ENCODE measurements around the gene SLC4A8. TPM values are rescaled to one million over a fixed set of nuclear protein-coding genes. Genes with fewer than 3 reads are reported as not detected.

The SLC4A8 gene
- total RNA-seq, 1 donor from 2014 or later: 1.0 TPM

DNA sequence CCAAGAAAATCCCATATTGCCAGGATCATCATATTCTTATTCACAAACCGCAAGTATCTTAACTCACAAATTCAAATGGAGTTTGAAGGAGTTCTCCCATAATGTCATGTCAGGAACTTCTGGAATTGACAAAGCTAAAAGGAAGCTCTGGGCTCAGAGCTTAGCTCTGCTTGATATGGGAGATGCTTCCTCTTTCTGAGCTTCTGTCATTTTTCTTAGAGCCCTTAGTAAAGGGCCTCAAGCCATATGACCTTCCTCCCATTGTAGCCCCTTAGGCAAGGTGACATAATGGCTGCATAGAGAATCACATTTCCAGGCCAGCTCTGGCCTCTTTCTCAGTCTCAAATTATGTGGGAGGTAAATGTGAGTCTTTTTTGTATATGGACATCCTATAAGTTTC lies 40.9 kb downstream of the SLC4A8 start:
- DNase-seq (ENCODE audit: low read depth): no peak

GRCh38 chr12:51470116-51470515 lies 45.5 kb downstream of the SLC4A8 start:
- Histone ChIP-seq H3K27me3 (ENCODE audit: control insufficient read depth, insufficient read depth, low read length) (no peaks in the 10 kb centered on the region), H3K4me3 (ENCODE audit: low read depth, low read length) (no peak overlapping the region), H3K36me3 (ENCODE audit: control insufficient read depth, insufficient read depth, low read length) (no peaks in the 10 kb centered on the region)
- DNase-seq (ENCODE audit: low read depth): no peak
- no peak for TF ChIP-seq CTCF (IDR thresholded peaks at IDR 0.05; ENCODE audit: insufficient read depth, low read length, poor library complexity, severe bottlenecking)

More for the DNA sequence above, 40.9 kb downstream of the SLC4A8 start:
- H3K36me3 ChIP-seq (ENCODE audit: control insufficient read depth, insufficient read depth, low read length): no peaks in the 10 kb centered on the region
- H3K27me3 ChIP-seq (ENCODE audit: control insufficient read depth, insufficient read depth, low read length): no peaks in the 10 kb centered on the region
- TF ChIP-seq CTCF (IDR thresholded peaks at IDR 0.05; ENCODE audit: insufficient read depth, low read length, poor library complexity, severe bottlenecking): no peak
- no peak overlapping the region for H3K4me3 ChIP-seq (ENCODE audit: low read depth, low read length)

GRCh38 chr12:51471111-51471864 lies 46.7 kb downstream of the SLC4A8 start:
- H3K27me3 ChIP-seq (ENCODE audit: control insufficient read depth, insufficient read depth, low read length): no peaks in the 10 kb centered on the region
- DNase-seq (ENCODE audit: low read depth): no peak
- no peak for TF ChIP-seq CTCF (IDR thresholded peaks at IDR 0.05; ENCODE audit: insufficient read depth, low read length, poor library complexity, severe bottlenecking)
- no peaks in the 10 kb centered on the region for H3K36me3 ChIP-seq (ENCODE audit: control insufficient read depth, insufficient read depth, low read length)
- no peak overlapping the region for H3K4me3 ChIP-seq (ENCODE audit: low read depth, low read length)

DNA sequence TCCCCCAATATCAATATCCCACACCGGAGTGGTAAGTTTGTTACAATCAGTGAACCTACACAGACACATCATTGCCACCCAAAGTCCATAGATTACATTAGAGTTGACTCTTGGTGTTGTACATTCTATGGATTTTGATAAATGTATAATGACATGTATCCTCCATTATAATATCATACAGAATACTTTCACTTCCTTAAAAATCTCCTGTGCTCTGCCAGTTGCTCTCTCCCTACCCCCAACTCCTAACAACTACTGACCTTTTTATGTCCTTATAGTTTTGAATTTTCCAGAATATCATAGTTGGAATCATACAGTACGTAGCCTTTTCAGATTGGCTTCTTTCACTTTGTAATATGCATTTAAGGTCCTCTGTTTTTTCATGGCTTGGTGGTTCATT lies 48.4 kb downstream of the SLC4A8 start:
- no peaks in the 10 kb centered on the region for H3K36me3 ChIP-seq (ENCODE audit: control insufficient read depth, insufficient read depth, low read length)
- H3K4me3 ChIP-seq (ENCODE audit: low read depth, low read length): no peak overlapping the region
- TF ChIP-seq CTCF (IDR thresholded peaks at IDR 0.05; ENCODE audit: insufficient read depth, low read length, poor library complexity, severe bottlenecking): no peak
- DNase-seq (ENCODE audit: low read depth): no peak
- H3K27me3 ChIP-seq (ENCODE audit: control insufficient read depth, insufficient read depth, low read length): no peaks in the 10 kb centered on the region

- DNase-seq (ENCODE audit: low read depth): no peak
- H3K27me3 ChIP-seq (ENCODE audit: control insufficient read depth, insufficient read depth, low read length): no peaks in the 10 kb centered on the region
- H3K36me3 ChIP-seq (ENCODE audit: control insufficient read depth, insufficient read depth, low read length): no peaks in the 10 kb centered on the region
- no peak overlapping the region for H3K4me3 ChIP-seq (ENCODE audit: low read depth, low read length)
- TF ChIP-seq CTCF (IDR thresholded peaks at IDR 0.05; ENCODE audit: insufficient read depth, low read length, poor library complexity, severe bottlenecking): no peak
Observed at GRCh38 chr12:51473947-51474346, 49.3 kb downstream of the SLC4A8 start.

- Histone ChIP-seq H3K36me3 (ENCODE audit: control insufficient read depth, insufficient read depth, low read length) (no peaks in the 10 kb centered on the region), H3K27me3 (ENCODE audit: control insufficient read depth, insufficient read depth, low read length) (no peaks in the 10 kb centered on the region), H3K4me3 (ENCODE audit: low read depth, low read length) (no peak overlapping the region)
- DNase-seq (ENCODE audit: low read depth): no peak
- no peak for TF ChIP-seq CTCF (IDR thresholded peaks at IDR 0.05; ENCODE audit: insufficient read depth, low read length, poor library complexity, severe bottlenecking)
Observed at GRCh38 chr12:51475543-51475942, 50.9 kb downstream of the SLC4A8 start.
